Left ventricle myocardium inferior (tissue), 1 donor: ENCODE measurements around the gene RABGEF1. TPM values are rescaled to one million over a fixed set of nuclear protein-coding genes. Genes with fewer than 3 reads are reported as not detected.
A peak's percentile ranks its signal among the peaks of the same experiment; 100 is the strongest.
"Not testable (repeated sequence)": the region's sequence is repeated elsewhere in the genome, so short reads cannot be mapped to it uniquely, and the experiment has no call there.

Experiments used
- DNase-seq: peaks from one replicate; pipeline ENCODE4 v3.0.0-alpha.2; 2020
- H3K27ac ChIP-seq: fragments of 200-600 bp; replicated peaks from 2 replicates; pipeline ENCODE4 v1.8.0; 2021
- H3K27me3 ChIP-seq: fragments of 200-600 bp; 2 replicates; pipeline ENCODE4 v1.8.0; 2021; ENCODE audit warnings: low read depth
- H3K36me3 ChIP-seq: fragments of 200-600 bp; 2 replicates; pipeline ENCODE4 v1.8.0; 2021
- H3K4me1 ChIP-seq: fragments of 200-600 bp; 2 replicates; pipeline ENCODE4 v1.8.0; 2021
- H3K4me3 ChIP-seq: fragments of 200-600 bp; 2 replicates; pipeline ENCODE4 v1.8.0; 2021; ENCODE audit warnings: mild to moderate bottlenecking, moderate library complexity
- H3K9me3 ChIP-seq: fragments of 200-600 bp; replicated peaks from 2 replicates; pipeline ENCODE4 v1.8.0; 2021
- intact Hi-C: fragments of 100-400 bp; cut with micrococcal nuclease; formaldehyde crosslinking; loops from one replicate; pipeline ENCODE4 v1.11.0; 2022
- total RNA-seq: library from RNA; stranded (reverse); fragmentation: NEBNext Ultra II Directional; extraction: Animal tissue kit (Norgen Biotek cat#: 25700); gene quantifications from one replicate; pipeline ENCODE4 v1.2.1, GENCODE V29; 2021
- TF ChIP-seq, protein P1 (sequence below): fragments of 200-600 bp; IDR thresholded peaks from 2 replicates; pipeline ENCODE4 v1.8.0; 2021; ENCODE audit warnings: antibody characterized with exemption, mild to moderate bottlenecking, borderline replicate concordance
- donor health status: DM: no; HTN: yes; CAD: no; lungs with severe emphysema.

RABGEF1 gene
- total RNA-seq, 1 donor from 2014 or later = 17.4 TPM

DNA sequence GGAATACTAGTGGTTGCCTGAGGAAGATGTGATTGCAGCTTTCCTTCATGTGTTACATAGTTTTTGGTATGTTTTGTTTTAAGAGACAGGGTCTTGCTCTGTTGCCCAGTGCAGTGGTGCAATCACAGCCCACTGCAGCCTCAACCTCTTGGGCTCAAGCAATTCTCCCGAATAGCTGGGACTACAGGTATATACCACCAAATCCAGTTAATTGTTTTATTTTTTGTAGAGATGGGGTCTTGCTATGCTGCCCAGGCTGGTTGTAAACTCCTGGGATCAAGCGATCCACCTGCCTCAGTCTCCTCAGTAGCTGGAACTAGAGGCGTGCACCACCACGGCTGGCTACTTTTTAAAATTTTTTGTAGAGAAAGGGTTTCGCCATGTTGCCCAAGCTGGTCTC, 101.4 kb downstream of the RABGEF1 start:
- TF ChIP-seq, protein P1, sequence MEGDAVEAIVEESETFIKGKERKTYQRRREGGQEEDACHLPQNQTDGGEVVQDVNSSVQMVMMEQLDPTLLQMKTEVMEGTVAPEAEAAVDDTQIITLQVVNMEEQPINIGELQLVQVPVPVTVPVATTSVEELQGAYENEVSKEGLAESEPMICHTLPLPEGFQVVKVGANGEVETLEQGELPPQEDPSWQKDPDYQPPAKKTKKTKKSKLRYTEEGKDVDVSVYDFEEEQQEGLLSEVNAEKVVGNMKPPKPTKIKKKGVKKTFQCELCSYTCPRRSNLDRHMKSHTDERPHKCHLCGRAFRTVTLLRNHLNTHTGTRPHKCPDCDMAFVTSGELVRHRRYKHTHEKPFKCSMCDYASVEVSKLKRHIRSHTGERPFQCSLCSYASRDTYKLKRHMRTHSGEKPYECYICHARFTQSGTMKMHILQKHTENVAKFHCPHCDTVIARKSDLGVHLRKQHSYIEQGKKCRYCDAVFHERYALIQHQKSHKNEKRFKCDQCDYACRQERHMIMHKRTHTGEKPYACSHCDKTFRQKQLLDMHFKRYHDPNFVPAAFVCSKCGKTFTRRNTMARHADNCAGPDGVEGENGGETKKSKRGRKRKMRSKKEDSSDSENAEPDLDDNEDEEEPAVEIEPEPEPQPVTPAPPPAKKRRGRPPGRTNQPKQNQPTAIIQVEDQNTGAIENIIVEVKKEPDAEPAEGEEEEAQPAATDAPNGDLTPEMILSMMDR = no peak
- no peaks in the 10 kb centered on the region for H3K36me3 ChIP-seq
- peaks cover 23% of the 10 kb centered on the region for H3K4me1 ChIP-seq
- H3K9me3 ChIP-seq = peaks cover 3% of the 10 kb centered on the region
- H3K27me3 ChIP-seq = no peaks in the 10 kb centered on the region
- no peak for DNase-seq
- no peak overlapping the region for H3K27ac ChIP-seq
- intact Hi-C loops = no loop called here
- H3K4me3 ChIP-seq = no peak overlapping the region

DNA sequence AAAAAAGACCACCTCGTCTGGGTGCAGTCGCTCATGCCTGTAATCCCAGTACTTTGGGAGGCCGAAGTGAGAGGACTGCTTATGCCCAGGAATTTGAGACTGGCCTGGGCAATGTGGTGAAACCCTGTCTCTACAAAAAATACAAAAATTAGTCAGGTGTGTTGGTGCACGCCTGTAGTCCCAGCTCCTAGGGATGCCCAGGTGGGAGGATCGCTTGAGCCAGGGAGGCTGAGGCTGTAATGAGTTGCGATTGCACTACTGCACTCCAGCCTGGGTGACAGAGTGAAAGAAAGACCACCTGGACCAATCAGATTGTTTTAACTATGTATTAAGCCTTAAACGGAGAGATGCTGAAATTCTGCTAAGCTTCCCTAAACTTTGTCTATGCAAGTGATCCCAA, 103.0 kb downstream of the RABGEF1 start:
- DNase-seq, H3K27me3 ChIP-seq, H3K9me3 ChIP-seq, H3K36me3 ChIP-seq, intact Hi-C loops: not testable (repeated sequence)
- Histone ChIP-seq H3K4me3 (peak overlapping the region; percentile 91), H3K4me1 (peaks cover 23% of the 10 kb centered on the region), H3K27ac (peak overlapping the region; percentile 93)

DNA sequence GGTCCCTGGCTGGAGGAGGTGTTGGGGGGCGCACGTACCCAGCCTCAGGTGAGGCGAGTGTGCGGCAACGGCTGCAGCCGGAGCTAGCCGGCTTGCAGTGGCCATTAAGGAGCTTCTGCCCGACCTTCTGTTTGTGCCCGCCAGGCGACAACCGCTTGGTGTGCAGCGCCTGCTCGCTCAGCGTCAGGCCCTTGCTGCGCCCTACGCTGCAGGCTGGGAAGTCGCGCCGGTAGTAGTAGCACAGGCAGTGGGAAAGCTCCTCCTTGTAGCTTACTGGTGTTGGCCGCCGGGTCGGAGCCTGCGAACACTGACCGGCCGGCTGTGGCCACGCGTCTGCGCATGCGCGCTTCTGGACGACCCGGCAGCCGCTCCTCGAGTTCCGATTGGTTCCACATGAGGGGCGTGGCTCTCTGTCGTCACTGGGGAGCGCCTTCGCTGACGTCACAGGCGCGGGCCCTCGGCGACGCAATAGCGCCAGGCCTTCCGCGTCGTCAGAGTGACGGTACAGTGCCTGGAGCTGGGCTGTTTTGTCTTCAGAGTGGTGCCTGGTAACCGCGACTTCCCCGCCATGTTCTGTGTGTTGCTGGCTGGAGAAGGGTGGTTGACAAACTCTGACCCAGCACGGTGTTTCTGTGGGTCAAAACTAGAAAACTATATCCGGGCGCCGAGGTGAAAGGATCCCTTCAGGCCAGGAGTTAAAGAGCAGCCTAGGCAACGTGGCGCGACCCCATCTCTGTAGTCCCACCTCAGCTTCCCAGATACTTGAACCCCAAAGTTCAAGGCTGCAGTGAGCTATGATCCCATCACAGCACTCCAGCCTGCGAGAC, 104.2 kb downstream of the RABGEF1 start:
- TF ChIP-seq, protein P1 = peak; percentile 48
- no peaks in the 10 kb centered on the region for H3K36me3 ChIP-seq
- H3K4me1 ChIP-seq = peaks cover 23% of the 10 kb centered on the region
- no peaks in the 10 kb centered on the region for H3K27me3 ChIP-seq
- intact Hi-C loops = no loop called here
- no peaks in the 10 kb centered on the region for H3K9me3 ChIP-seq
- peak overlapping the region; percentile 91 for H3K4me3 ChIP-seq
- H3K27ac ChIP-seq = peak overlapping the region; percentile 93
- DNase-seq = peak; percentile 98

DNA sequence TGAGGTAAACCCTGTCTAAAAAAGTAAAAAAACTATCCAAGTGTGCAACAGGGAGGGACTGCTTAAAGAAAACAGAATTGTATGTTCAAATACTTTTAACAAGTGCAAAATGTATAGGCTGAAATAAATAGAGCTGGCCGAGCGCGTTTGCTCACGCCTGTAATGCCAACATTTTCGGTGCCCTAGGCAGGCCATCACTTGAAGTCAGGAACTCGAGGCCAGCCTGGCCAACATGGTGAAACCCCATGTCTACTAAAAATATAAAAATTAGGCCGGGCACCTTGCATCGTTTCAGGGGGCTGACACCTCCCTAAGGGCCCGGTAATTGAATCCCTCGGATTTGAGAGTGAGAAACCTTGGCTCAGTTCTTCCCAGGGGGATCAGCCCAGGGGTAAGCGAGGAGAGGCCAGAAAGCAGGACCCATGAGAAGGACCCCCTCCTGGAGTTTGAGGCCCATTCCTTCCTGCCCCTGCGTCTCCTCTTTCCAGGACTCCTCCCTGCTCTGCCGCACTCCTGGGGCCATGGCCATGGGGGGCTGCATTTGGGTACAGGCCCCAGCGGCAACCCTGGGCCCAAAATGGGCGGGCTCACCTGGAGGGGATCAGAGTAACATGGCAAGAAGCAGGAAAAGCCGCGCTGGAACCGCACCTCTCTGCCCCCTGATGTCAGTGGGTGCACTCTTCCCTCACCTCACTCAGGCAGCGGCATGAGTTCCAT, 105.0 kb downstream of the RABGEF1 start:
- TF ChIP-seq, protein P1 = no peak
- H3K27me3 ChIP-seq = no peaks in the 10 kb centered on the region
- H3K4me1 ChIP-seq = peaks cover 23% of the 10 kb centered on the region
- peak overlapping the region; percentile 91 for H3K4me3 ChIP-seq
- H3K9me3 ChIP-seq = no peaks in the 10 kb centered on the region
- peak overlapping the region; percentile 93 for H3K27ac ChIP-seq
- no peaks in the 10 kb centered on the region for H3K36me3 ChIP-seq
- intact Hi-C loops = no loop called here
- DNase-seq = no peak

DNA sequence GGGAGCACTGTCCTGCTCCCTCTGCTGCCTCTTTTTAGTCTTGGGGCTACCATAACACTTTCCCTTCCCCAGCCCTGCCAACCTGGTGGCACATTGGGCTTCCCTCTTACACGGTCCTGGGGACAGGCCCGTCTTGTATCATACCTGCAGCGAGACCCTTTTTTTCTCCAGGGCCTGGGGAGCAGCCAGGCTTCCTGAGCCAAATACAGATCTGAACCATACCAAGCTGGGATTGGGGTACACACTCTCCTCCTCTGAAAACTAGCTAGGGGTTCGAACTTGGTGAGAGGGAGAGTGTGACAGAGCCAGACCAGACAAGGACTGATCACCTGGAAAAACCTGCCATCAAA, 105.5 kb downstream of the RABGEF1 start:
- H3K36me3 ChIP-seq, H3K27me3 ChIP-seq, intact Hi-C loops, DNase-seq, H3K9me3 ChIP-seq: not testable (repeated sequence)
- peaks cover 23% of the 10 kb centered on the region for H3K4me1 ChIP-seq
- peak overlapping the region; percentile 91 for H3K4me3 ChIP-seq
- H3K27ac ChIP-seq = peak overlapping the region; percentile 93

DNA sequence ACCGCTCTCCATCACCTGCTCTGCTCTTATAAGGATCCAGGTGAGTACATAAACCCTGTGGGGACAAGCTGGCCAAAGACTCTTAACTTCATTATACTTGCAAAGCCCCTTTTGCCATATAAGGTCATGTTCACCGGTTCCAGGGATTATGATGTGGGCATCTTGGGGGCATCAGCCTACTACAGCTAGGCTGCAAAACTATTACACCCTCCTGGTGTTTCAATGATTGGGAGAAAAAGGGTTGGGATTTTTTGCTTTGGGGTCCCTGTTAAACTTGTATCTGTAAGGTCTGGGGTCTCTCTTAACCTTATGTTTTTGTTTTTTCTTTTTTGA, 107.0 kb downstream of the RABGEF1 start:
- intact Hi-C loops, DNase-seq: not testable (repeated sequence)

More for the DNA sequence above, 107.0 kb downstream of the RABGEF1 start:
- not testable (repeated sequence) for H3K27me3 ChIP-seq, H3K27ac ChIP-seq, H3K36me3 ChIP-seq, H3K4me3 ChIP-seq, H3K9me3 ChIP-seq
- H3K4me1 ChIP-seq = peaks cover 23% of the 10 kb centered on the region
